Right ventricle myocardium superior (tissue), 1 donor: Measurements from ENCODE around the gene DTX2. TPM values are rescaled to one million over a fixed set of nuclear protein-coding genes. Genes with fewer than 3 reads are reported as not detected.
"Not testable (repeated sequence)": the region's sequence is repeated elsewhere in the genome, so short reads cannot be mapped to it uniquely, and the experiment has no call there.

Experiments used
- ATAC-seq: fragments of 200-7000 bp; cut with Tn5 transposase; one replicate; pipeline ENCODE4 v1.9.1; 2020; ENCODE audit warnings: mild to moderate bottlenecking; ENCODE audit not compliant: poor library complexity
- DNase-seq: peaks from one replicate; pipeline ENCODE4 v3.0.0-alpha.2; 2020
- intact Hi-C: fragments of 100-400 bp; cut with DNase I; formaldehyde crosslinking; loops from one replicate; pipeline ENCODE4 v1.11.2; 2022
- long read RNA-seq: library from polyadenylated mRNA; unstranded; transcript quantifications from one replicate; pipeline ENCODE4 v2.0.0, GENCODE V29; 2021
- total RNA-seq: library from RNA; stranded (reverse); fragmentation: NEBNext Ultra II Directional; extraction: Animal tissue kit (Norgen Biotek cat#: 25700); gene quantifications from one replicate; pipeline ENCODE4 v1.2.1, GENCODE V29; 2021
- donor health status: DM: no; HTN: yes; CAD: no; lungs with severe emphysema.

The DTX2 gene
- 5.5 TPM for total RNA-seq
- long read RNA-seq, partial matches to known transcripts = 6 of 20 reads
- long read RNA-seq, other reads (novel, unspliced or antisense) = 10 of 20 reads

DNA sequence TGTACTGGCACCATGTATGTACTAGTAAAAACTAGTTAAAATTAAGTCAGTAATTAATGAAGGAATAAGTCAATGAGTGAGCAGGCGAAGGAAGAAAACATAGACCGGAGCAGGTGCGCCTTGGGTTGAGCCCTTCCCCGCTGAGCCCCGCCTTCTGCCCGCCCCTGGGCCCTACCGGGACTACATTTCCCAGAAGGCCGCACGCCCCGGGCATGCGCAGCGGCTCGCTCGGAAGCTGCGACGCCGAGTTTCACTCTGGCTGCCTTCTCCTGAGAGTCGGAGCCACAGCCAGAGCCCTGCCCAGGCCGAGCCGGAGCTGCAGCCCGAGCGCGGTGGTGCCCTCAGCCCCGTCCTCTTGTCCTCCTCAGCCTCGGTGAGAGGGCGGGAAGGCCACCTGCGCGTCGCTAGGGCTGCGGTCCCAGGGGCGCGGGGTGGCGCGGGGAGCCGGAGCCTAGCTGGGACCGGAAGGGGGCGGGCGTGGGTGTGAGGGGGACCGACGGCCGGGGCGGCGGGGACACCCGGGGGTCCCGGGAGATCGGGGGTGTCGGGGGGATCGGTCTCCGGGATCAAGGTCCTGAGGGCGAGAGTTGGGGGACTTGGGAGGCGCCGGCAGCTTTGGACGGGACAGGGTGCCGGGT, at the start of gene DTX2:
TSS of gene DTX2 (plus strand) at position 246 of the 638 bp plus-strand sequence. CDS start 18,801 bp downstream, outside the sequence.
- ATAC-seq = peak; percentile 97
- DNase-seq, intact Hi-C loops: not testable (repeated sequence)

DNA sequence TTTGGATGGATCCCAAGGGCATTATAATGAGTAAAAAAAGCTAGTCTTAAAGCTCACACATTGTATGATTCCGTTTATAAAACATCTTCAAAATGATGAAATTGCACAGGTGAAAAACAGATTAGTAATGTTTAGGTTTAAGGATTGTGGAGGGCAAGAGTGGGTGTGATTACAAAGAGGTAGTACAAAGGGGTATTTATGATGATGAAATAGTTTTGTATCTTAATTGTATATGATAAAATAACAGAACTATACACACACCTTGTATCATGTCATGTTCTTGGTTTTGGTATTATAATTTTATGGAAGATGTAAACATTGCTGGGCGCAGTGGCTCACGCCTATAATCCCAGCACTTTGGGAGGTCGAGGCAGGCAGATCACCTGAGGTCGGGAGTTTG, 49.3 kb upstream of the DTX2 start:
- intact Hi-C loops = no loop called here
- DNase-seq = no peak
- ATAC-seq = no peak

DNA sequence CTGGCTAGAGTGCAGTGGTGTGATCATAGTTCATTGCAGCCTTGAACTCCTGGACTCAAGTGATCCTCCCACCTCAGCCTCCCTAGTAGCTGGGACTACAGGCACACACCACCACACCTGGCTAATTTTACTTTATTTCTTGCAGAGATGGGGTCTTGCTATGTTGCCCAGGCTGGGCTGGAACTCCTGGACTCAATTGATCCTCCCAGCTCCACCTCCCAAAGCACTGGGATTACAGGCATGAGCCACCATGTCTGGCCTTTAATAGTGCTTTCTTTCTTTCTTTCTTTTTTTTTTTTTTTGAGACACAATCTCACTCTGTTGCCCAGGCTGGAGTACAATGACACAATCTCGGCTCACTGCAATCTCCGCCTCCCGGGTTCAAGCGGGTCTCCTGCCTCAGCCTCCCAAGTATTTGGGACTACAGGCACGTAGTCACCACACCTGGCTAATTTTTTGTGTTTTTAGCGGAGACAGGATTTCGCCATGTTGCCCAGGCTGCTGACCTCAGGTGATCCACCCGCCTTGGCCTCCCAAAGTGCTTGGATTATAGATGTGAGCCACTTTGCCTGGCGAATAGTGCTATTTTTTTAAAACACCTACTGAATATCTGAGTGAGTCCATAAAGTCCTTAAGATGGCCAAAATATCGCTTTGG, 43.7 kb upstream of the DTX2 start:
- DNase-seq, ATAC-seq, intact Hi-C loops: not testable (repeated sequence)

DNA sequence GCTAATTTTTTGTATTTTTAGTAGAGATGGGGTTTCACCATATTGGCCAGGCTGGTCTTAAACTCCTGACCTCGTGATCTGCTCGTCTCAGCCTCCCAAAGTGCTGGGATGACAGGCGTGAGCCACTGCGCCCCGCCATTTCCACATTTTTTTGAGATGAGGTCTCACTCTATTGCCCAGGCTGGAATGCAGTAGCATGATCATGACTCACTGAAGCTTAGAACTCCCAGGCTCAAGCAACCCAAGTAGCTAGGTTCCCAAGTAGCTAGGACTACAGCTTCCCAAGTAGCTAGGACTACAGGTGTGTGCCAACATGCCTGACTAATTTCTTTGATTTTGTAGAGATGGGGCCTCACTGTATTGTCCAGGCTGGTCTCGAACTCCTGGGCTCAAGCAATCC, 40.4 kb upstream of the DTX2 start:
- DNase-seq, intact Hi-C loops, ATAC-seq: not testable (repeated sequence)

DNA sequence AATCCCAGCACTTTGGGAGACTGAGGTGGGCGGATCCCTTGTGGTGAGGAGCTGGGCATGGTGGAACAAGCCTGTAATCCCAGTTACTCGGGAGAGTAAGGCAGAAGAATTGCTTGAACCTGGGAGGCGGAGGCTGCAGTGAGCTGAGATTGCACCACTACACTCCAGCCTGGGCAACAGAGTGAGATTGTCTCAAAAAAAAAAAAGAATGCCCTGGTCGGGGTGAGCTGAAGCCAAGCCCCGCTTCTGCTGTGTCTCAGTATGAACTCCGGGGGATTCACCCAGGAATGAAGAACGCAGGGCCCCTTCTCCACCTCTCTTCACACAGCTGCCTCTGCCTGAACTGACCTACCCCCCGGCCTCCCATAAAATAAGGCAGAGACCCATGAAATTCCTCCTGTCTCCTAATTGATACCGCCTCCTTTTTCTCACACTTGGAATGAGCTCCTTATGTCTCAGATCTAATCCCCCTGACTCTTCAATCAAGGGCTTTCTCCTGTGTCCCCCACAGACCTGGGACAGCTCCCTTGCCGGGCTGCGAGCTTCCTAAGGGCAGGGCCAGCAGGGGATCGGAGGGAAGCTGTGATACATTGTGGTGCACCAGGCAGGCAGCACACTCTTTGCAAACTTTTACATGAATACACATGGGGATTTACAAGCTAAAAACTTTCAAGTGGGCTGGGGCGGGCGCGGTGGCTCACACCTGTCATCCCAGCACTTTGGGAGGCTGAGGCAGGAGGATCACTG, 37.7 kb upstream of the DTX2 start:
- DNase-seq = no peak
- no peak for ATAC-seq

DNA sequence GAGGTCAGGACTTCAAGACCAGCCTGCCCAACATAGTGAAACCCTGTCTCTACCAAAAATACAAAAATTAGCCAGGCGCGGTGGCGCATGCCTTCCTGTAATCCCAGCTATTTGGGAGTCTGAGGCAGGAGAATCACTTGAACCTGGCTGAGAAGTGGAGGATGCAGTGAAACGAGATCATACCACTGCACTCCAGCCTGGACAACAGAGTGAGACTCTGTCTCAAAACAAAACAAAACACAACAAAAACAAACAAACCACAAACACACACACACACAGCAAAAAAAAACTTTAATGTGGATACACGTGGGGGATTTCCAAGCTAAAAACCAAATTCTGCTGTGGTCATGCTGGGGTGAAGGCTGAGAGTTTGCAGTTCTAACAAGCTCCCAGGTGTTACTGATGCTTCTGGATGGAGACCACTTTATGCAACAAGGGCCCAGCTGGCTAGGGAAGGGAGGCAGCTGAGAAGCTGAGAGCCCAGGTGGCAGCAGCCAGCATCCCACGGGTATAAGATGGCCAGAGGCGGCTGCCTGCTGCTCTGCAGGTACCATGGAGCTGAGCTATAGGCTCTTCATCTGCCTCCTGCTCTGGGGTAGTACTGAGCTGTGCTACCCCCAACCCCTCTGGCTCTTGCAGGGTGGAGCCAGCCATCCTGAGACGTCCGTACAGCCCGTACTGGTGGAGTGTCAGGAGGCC, 36.9 kb upstream of the DTX2 start, which contains the start of gene ZP3:
TSS of gene ZP3 (plus strand) at position 538 of the 699 bp plus-strand sequence. CDS start at position 553, 15 bp downstream.
- no peak for DNase-seq
- intact Hi-C loops = no loop called here
- ATAC-seq = no peak

More for the DNA sequence above, 37.7 kb upstream of the DTX2 start:
- intact Hi-C loops = no loop called here

DNA sequence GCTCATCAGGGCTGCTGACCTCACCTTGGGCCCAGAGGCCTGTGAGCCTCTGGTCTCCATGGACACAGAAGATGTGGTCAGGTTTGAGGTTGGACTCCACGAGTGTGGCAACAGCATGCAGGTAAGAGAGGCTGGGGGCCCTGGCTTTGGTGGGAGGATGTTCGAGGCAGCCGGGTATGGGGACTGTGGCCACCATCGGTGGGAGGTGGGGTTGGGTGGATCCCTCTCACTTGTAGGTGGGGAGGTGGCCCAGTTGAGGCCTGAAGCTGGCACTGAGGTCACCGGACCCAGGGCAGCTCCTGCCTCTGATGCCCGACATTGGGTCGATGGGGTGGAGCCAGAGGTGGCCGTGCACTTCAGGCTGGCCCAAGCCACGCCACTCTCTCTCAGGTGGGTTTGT, 36.4 kb upstream of the DTX2 start:
- DNase-seq = no peak
- no peak for ATAC-seq
- intact Hi-C loops = no loop called here

DNA sequence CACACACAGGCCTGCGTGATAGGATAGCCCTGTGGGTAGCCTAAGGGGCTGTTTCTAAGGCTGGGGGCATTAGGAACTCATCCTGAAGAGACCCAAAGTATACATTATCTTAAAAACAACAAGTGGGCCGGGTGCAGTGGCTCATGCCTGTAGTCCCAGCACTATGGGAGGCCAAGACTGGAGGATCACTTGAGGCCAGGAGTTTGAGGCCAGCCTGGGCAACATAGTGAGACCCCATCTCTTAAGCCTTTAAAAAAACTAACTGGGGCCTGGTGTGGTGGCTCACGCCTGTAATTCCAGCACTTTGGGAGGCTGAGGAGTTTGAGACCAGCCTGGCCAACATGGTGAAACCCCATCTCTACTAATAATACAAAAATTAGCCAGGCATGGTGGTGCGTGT, 36.0 kb upstream of the DTX2 start:
- ATAC-seq, intact Hi-C loops, DNase-seq: not testable (repeated sequence)

DNA sequence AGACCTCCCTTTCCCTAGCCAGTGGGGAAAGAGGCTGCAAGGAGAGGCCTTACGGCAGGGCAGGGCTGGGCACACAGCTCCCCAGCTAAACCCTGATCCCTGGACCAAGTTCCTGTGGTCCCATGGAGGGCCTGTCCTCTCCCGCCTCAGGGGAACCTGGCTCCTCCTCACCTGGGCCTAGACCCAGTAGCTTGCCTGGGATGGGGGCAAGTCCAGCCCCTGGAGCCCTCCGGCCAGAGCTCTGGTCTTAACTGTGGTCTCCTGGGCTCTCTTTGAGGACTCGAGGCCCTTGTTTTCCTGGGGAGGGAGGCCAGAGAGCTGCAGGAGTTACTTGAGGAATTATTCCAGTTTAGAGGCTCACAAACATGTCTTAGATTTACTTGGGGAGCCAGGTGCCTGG, 35.3 kb upstream of the DTX2 start:
- intact Hi-C loops = no loop called here
- DNase-seq (no peak), ATAC-seq (no peak)

DNA sequence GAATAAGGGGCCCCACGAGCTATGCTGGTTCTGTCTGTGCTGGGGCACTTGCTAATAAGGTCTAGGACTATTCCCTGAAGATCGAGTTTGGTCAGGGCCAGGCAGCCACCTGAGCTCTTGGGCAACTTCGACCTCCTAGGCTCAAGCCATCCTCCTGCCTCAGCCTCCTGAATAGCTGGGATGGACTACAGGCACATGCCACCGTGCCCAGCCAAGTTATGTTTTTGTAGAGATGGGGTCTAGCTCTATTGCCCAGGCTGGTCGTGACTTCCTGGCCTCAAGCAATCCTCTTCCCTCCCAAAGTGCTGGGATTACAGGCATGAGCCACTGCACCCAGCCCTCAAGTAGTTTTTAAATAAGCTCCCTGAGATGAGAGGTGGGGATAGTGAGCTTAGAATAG, 33.9 kb upstream of the DTX2 start:
- intact Hi-C loops = no loop called here
- ATAC-seq (no peak), DNase-seq (no peak)

DNA sequence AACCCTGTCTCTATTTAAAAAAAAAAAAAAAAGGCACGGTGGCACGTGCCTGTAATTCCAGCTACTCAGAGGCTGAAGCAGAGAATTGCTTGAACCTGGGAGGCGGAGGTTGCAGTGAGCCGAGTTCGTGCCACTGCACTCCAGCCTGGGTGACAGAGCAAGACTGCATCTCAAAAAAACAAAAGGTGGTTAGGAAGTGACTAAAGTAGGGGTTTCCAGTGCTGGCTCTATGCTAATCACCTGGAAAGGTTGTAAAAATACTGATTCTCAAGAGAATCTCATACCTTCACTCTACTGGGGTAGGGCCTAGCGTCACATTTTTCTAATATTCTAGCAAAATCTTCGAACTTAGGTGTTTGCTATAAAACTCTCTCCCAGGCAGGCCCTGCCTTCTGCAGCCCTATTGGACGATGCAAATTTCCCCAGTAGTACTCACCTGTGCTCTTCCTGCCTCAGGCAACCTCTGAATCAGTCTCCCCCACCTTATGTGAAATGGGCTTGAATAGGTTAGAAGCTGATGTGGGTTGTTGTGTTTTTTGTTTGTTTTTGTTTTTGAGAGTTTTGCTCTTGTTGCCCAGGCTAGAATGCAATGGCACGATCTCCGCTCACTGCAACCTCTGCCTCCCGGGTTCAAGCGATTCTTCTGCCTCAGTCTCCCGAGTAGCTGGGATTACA, 33.2 kb upstream of the DTX2 start:
- ATAC-seq (no peak), DNase-seq (no peak)
- intact Hi-C loops = no loop called here

DNA sequence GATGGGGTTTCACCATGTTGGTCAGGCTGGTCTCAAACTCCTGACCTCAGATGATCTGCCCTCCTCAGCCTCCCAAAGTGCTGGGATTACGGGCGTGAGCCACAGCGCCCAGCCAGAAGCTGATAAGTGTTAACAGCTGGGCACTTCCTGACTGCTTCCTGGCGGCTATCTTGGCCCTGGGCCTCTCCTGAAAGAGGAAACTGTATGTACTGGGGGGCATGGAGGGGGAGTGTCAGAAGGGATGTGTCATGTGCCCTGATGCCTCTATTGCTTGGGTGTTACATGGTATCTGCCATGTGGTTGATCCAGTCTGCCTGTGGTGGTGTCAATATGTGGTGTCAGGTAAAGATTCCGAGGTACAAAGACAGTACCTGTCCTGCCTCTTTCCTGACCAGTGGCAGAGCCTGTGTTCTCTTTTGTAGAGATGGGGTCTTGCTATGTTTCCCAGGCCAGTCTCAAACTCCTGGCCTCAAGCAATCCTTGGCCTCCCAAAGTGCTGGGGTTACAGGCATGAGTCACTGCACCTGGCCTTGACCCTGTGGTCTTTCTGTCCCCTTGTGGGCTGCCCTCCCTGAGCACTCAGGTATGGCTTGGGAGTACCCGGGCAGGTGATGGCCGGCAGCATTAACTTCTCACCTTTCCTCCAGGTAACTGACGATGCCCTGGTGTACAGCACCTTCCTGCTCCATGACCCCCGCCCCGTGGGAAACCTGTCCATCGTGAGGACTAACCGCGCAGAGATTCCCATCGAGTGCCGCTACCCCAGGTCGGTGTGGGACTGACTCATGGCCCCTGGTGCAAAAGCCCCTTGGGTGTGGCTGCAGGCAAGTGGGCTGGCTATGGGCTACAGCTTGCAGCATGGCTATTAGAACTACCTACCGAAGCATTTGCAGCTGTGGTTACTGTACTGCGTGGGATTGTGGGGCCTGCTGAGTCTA, 32.4 kb upstream of the DTX2 start:
- DNase-seq (no peak), ATAC-seq (no peak)
- intact Hi-C loops = no loop called here

DNA sequence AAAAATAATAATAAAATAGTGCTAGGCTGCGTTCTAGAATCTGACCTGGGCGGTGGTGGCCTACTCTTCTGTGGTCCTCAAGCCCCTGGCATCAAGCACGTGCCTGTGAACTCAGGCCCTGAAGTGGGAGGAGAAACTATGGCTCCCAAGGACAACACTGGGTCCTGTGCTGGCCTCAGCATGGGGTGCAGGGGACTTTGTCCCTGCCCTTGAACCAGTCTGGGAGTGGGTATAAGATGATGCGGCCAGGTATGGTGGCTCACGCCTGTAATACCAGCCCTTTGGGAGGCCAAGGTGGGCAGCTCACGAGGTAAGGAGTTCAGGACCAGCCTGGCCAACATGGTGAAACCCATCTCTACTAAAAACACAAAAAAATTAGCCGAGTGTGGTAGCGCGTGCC, 31.3 kb upstream of the DTX2 start:
- intact Hi-C loops = no loop called here
- ATAC-seq = no peak
- no peak for DNase-seq

DNA sequence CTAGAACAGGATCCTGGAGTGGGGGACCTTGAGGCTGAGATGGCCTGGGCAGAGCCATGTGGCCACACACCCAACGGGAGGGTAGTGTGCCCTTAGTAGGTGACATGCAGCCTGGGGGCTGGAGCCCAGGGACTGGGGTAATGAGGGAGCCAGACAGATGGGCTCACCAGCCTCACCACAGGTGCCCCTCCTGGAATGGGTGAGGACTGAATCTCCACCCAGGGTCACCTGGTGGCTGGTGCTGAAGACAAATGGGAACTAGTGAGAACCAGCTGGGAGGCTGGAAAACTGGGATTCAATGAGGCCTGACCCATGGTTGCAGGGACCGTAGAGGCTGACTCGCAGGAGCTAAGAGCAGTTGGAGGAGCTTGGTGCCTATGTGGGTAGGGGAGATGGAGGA, 30.7 kb upstream of the DTX2 start:
- DNase-seq = no peak
- intact Hi-C loops = no loop called here

DNA sequence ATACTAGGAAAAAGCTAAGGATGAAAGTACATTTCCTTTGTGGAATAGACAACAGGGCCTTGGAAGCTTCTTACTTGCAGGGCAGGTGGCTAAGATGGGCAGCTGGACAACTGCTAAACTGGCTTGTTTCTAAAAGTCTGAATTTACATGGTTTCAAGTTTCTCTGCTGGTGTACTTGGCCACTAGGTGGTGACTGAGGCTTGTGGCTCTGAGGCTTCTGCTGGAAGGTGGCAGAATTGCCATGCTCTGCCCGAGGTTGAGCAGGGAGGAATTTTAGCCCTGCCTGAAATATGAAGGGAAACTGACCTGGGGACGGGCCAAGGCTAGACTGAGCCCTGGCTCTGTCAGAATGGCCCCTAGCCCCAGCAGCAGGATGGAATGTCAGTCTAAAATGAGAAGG, 23.6 kb upstream of the DTX2 start:
- intact Hi-C loops = not testable (repeated sequence)
- ATAC-seq (peak; percentile 72), DNase-seq (peak; percentile 56)

More for the DNA sequence above, 30.7 kb upstream of the DTX2 start:
- ATAC-seq = no peak

DNA sequence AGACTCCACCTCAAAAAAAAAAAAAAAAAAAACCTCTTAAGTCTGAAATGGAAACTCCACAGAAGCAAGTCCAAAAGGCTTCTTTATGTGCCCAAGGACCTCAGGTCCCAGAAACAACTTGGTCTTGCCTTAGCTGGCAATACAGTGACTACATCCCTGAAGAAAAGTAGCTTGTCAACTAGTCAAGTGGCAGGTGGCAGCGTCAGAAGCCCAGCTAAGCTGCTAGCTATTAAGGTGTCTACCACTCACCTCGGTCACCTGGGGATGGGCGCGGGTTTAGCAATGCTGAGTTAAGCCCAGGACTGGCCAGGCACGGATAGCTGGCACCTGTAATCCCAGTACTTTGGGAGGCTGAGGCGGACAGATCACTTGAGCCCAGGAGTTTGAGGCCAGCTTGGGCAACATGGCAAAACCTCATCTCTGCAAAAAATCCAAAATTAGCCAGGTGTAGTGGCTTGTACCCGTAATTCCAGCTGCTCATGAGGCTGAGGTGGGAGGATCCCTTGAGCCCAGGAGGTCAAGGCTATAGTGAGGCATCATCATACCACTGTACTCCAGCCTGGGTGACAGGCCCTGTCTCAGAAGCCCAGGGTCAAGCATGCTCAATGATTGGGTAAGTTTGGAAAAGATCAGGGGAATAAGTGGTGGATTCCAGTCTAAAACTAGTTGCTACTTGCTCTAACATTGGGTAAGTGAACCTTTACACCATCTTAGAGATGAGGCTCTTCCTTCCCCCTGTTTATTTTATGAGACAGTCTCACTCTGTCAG, 22.2 kb upstream of the DTX2 start:
- ATAC-seq, intact Hi-C loops, DNase-seq: not testable (repeated sequence)

DNA sequence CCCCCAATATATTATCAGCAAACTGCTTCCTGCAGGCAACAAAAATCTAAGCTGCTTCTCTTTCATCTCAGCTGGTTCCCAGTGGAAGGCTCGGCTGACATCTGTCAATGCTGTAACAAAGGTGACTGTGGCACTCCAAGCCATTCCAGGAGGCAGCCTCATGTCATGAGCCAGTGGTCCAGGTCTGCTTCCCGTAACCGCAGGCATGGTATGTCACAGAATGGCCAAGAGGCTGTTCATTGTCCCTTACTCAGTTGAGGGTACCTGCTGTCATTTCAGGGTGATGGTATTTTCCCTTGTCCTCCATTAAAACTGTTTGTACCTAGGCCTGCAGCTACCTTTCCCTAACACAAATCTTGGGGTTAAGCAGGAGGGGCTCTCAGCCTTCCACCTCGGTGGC, 21.1 kb upstream of the DTX2 start:
- intact Hi-C loops, ATAC-seq: not testable (repeated sequence)

More for the DNA sequence above, 21.1 kb upstream of the DTX2 start:
- DNase-seq = not testable (repeated sequence)
